HG03025 (cell line): ENCODE measurements around the gene ST6GALNAC6.
"Not testable (repeated sequence)": the region's sequence is repeated elsewhere in the genome, so short reads cannot be mapped to it uniquely, and the experiment has no call there.

ENCODE experiments used
- ATAC-seq: cut with Tn5 transposase; IDR thresholded peaks from one replicate; pipeline ENCODE4 v1.9.1; 2021; ENCODE audit warnings: mild to moderate bottlenecking, moderate library complexity; ENCODE audit not compliant: unreplicated experiment, low FRiP score

Gene ST6GALNAC6

GRCh38 chr9:127896395-127897192, 2.8 kb downstream of the ST6GALNAC6 start:
- no peak for ATAC-seq

GRCh38 chr9:127895811-127896210, 3.6 kb downstream of the ST6GALNAC6 start:
- no peak for ATAC-seq

DNA sequence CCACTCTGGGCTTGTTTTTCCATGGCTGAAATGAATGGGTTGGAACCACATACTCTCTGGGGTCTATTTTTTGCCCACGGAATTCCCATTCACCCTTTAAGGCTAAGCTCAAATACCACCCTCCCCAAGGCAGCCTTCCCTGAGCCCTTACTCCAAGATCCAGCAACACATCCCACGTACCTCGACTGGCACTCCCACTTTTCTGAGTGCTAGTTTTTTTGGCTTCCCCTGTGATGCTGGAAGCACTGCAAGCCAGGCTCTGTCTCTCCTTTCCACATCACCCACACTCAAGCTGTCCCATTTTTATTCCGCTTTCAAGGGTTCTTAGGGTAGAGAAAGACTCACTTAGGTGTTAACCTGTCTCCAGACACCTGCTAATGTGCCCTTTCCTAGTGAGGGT, 6.0 kb downstream of the ST6GALNAC6 start:
- ATAC-seq = no peak

GRCh38 chr9:127892831-127893230, 6.6 kb downstream of the ST6GALNAC6 start:
- no peak for ATAC-seq

DNA sequence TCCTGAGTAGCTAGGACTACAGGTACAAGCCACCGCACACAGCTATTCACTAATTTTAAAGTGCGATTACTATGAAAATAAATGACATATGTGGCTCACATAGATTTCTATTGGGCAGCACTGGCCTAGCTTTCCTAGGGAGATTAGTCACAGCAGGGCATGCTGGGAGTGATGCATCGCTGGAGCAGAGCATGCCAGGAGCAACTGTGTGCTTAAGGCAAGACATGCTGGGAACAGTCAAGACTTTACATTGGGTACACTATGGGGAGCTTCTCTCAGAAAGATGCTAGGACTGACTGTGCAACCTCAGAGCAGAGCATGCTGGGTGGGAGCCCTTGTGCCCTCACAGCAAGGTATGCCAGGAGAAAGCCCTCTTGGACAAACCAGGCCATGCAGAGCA, 9.3 kb downstream of the ST6GALNAC6 start:
- ATAC-seq = no peak

DNA sequence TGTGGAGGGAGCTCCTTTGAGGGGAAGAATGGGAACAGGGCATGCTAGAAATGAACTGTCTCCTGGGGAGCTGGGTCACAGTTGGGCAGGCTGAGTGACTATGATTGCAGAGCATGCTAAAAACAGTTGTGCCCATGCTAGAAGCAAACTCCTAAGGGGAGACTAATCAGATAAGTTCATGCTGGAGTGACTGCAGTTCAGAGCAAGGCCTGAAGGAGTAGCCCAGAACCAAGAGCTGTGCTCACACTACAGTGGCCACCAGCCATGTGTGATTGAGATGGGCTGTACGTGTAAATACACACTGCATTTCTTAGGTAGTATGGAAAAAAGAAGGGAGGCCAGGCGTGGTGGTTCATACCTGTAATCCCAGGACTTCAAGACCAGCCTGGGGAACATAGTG, 11.6 kb downstream of the ST6GALNAC6 start:
- no peak for ATAC-seq

DNA sequence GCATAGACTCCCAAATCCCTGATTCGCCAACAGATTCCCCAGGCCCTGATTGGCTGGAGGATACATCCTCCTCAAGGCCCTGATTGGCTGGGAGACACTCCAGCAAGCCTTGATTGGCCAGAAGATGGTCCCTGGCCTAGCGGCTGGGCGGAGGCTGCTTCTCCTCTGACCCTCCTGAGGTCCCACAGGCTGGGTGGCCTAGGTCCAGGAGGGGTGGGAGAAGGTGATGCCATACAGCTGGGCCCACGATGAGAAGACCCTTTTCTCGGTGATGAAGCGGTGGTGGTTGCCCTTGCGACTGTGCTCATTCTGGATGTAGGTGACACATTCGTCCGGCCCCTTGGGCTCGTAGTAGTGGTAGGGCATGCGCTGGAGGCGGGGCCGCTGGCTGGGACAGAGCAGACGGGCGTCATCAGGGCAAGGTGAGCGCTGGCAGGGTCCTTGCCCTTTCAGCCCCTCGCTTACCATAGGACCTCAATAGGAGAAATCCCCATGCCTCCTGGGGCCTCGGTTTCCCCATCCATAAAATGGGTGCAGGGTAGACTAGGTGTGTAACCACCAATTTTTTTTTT, 12.9 kb downstream of the ST6GALNAC6 start:
- ATAC-seq = no peak

DNA sequence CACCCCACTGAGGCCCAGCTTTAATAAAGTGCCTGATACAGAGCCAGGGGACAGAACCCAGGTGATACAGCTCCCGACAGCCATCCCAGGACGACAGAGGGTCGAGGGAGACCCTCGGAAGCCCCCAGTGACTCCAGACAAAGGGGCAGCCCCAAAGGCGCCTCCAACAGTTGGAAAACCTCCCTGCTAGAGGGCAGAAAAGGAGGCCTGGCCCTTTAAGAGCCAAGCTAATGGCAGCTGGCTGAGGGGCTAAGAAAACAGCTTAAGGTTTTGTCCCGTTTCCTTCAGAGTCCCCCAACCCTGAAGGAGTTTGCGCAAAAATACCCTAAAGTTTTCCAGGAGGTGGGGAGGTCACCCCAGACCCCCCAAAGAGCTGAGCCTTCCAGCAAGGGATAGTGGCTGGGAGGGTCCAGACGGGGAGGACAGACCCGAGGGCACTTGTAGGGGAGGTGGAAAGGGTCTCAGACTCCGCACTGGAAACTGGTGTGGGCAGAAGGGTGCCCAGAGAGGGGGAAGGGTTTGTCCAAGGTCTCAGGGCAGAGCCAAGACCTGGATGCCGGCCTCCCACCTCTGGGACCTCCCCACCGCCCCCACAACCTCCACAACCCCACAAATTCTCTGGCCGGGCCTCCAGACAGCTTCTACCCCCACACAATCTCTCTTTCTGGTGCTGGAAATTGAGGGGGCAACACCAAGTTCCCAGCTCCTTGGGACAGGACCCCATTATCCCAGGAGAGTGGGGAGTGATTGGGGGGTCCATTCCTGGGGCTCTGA, 13.7 kb downstream of the ST6GALNAC6 start:
- no peak for ATAC-seq

DNA sequence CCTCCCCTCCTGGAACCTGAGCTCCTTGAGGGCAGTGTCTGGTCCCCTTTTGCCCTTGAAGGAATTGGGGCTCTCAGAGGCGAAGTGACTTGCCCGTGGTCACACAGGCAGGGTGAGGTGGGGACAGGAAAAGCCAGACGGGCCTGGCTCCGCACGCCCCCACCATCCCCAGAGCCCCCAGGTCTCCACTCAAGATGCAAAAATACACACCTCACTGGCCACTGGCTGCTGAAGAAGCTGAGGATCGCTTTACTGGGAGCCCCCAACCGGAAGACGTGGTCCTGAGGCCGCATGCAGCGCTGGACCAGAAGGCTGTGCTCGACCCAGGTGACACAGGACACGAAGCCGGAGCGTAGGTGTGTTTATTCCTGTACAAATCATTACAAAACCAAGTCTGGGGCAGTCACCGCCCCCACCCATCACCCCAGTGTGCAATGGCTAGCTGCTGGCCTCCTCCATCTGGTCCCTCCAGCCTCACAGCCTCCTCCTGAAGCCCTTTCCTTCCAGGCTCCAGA, 14.4 kb downstream of the ST6GALNAC6 start:
- ATAC-seq = no peak

GRCh38 chr9:127884427-127884911, 14.9 kb downstream of the ST6GALNAC6 start:
- ATAC-seq = no peak

DNA sequence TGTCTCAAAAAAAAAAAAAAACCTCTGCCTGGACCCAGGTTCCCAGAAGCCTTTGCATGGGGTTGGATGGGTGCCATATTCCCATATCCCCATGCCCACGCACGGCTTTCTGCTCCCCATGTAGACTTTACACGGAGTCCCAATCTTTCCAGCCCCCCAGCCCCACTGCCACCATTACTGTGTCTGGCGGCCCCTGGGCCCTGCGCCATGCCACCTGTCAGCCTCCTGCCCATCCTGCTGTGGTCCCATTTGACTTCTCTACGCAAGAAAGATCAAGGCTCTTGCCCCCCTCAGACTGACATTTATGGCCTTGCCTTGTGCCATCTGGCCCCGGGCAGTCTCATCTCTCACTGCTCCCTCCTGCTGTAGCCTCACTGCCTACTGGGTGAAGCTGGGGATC, 15.4 kb downstream of the ST6GALNAC6 start:
- no peak for ATAC-seq

- ATAC-seq = not testable (repeated sequence)
These were observed 17.7 kb downstream of the ST6GALNAC6 start for GRCh38 chr9:127881715-127882114.

DNA sequence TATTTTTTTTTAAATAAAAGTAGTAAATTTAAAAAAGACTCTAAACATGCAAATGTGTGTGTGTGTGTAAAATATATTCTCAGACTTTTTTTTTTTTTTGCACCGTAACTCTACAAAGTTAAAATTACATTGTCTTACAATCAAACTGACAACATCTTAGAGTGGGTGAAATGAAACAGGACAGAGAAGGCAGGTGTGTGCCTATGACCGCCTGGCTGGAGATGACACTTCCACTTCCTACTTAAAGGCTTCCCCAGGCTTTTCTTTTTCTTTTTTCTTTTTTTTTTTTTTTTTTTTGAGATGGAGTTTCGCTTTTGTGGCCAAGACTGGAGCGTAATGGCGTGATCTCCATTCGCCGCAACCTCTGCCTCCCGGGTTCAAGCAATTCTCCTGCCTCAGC, 19.3 kb downstream of the ST6GALNAC6 start:
- no peak for ATAC-seq

GRCh38 chr9:127878652-127879390, 20.6 kb downstream of the ST6GALNAC6 start:
- no peak for ATAC-seq

GRCh38 chr9:127878001-127878651, 21.3 kb downstream of the ST6GALNAC6 start:
- ATAC-seq = no peak

GRCh38 chr9:127877566-127877998, 21.8 kb downstream of the ST6GALNAC6 start, which contains the start of gene AK1:
Gene AK1 (minus strand): TSS chr9:127877675. CDS start chr9:127874617, 3,058 bp downstream.
- ATAC-seq = no peak

- no peak for ATAC-seq
These were observed 22.4 kb downstream of the ST6GALNAC6 start for GRCh38 chr9:127876764-127877562.

- ATAC-seq = no peak
These were observed 23.2 kb downstream of the ST6GALNAC6 start for GRCh38 chr9:127876026-127876763.
